Suprapubic skin (tissue), 4 donors: Measurements from ENCODE around the gene CEP70.

Experiments used
- EP300 ChIP-seq: sonication (generic); formaldehyde crosslinking; IDR thresholded peaks from one replicate; pipeline ENCODE4 v1.6.1; 2017; ENCODE audit warnings: antibody characterized with exemption
- POLR2A ChIP-seq, 2 donors: fragments of 450-650 bp; IDR thresholded peaks; one replicate each; pipeline ENCODE4 v1.6.1; 2017; ENCODE audit warnings: antibody characterized with exemption in 2 of 2, mild to moderate bottlenecking in 2 of 2, moderate library complexity in 2 of 2
- POLR2AphosphoS5 ChIP-seq, 3 donors: sonication (generic); formaldehyde crosslinking; IDR thresholded peaks; one replicate each; pipeline ENCODE4 v1.6.1; 2017; ENCODE audit warnings: antibody characterized with exemption in 3 of 3
- TF ChIP-seq, protein P1 (sequence below), 2 donors: fragments of 200-600 bp in 1 of 2; fragments of 450-650 bp in 1 of 2; sonication (generic) in 1 of 2; IDR thresholded peaks; one replicate each; pipeline ENCODE4 v1.5.1; 2016 to 2019; ENCODE audit warnings: antibody characterized with exemption in 2 of 2, mild to moderate bottlenecking in 1 of 2, moderate library complexity in 1 of 2

DNA sequence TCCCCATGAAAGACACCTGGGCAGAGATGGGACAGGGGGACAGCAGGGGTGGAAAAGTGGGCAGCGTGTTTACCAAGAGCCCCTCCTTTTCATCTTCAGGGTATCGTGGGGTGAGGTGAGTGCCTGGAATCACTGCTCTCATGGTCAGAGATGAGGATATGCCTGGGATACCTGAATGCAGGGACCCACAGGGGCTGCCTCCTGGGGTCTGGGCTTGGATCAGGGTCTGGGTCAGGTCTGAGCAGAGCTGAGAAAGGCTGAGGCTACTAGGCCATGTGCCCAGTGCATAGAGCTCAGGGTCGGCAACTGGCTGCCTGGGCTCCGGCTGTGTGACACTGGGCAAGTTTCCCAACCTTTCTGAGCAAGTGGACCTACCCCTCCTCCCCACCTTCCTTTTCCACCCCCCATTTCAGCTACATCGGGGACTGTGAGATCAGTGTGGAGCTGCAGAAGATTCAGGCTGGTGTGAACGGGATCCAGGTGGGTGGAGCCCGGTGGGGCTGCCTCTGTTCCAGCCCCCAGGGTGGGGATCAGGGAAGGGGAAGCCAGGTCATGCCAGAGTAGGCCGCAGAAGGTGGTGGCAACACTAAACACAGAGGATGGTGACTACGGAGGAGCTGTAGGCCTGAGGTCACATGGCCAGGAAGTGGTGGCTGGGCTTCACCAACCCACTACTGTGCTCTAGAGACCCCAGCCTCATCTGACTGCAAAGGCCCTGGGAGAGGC lies 135.1 kb downstream of the CEP70 start:
- no peak for TF ChIP-seq POLR2A (IDR thresholded peaks at IDR 0.05)
- TF ChIP-seq, protein P1, sequence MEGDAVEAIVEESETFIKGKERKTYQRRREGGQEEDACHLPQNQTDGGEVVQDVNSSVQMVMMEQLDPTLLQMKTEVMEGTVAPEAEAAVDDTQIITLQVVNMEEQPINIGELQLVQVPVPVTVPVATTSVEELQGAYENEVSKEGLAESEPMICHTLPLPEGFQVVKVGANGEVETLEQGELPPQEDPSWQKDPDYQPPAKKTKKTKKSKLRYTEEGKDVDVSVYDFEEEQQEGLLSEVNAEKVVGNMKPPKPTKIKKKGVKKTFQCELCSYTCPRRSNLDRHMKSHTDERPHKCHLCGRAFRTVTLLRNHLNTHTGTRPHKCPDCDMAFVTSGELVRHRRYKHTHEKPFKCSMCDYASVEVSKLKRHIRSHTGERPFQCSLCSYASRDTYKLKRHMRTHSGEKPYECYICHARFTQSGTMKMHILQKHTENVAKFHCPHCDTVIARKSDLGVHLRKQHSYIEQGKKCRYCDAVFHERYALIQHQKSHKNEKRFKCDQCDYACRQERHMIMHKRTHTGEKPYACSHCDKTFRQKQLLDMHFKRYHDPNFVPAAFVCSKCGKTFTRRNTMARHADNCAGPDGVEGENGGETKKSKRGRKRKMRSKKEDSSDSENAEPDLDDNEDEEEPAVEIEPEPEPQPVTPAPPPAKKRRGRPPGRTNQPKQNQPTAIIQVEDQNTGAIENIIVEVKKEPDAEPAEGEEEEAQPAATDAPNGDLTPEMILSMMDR (IDR thresholded peaks at IDR 0.05): no peak
- no peak for TF ChIP-seq EP300
- no peak for TF ChIP-seq POLR2AphosphoS5 (IDR thresholded peaks at IDR 0.05)
